Neural progenitor cell (in vitro differentiated cells): ENCODE data around the gene RAVER2. TPM values are rescaled to one million over a fixed set of nuclear protein-coding genes. Genes with fewer than 3 reads are reported as not detected.
"Not testable (repeated sequence)": the region's sequence is repeated elsewhere in the genome, so short reads cannot be mapped to it uniquely, and the experiment has no call there.

ENCODE experiments used
- DNase-seq: peaks from one replicate; pipeline ENCODE4 v3.0.0-alpha.2; 2016; ENCODE audit warnings: low spot score
- H2AFZ ChIP-seq: fragments of 200-600 bp; sonication (generic); replicated peaks from 2 replicates; pipeline ENCODE4 v1.6.1; 2016; ENCODE audit warnings: antibody characterized with exemption
- H3F3A ChIP-seq: fragments of 200-600 bp; sonication (generic); 2 replicates; pipeline ENCODE4 v1.6.1; 2016; ENCODE audit warnings: antibody characterized with exemption, low read depth
- H3K27ac ChIP-seq: fragments of 200-600 bp; sonication (generic); 2 replicates; pipeline ENCODE4 v1.5.1; 2016; ENCODE audit warnings: mild to moderate bottlenecking
- H3K27me3 ChIP-seq: fragments of 200-600 bp; sonication (generic); 2 replicates; pipeline ENCODE4 v1.6.1; 2016; ENCODE audit warnings: mild to moderate bottlenecking, moderate library complexity
- H3K36me3 ChIP-seq: fragments of 200-600 bp; sonication (generic); 2 replicates; pipeline ENCODE4 v1.5.1; 2016
- H3K4me1 ChIP-seq: fragments of 200-600 bp; sonication (generic); 2 replicates; pipeline ENCODE4 v1.6.1; 2016; ENCODE audit warnings: mixed run types
- H3K4me2 ChIP-seq: fragments of 200-600 bp; sonication (generic); 2 replicates; pipeline ENCODE4 v1.6.1; 2016
- H3K4me3 ChIP-seq: fragments of 200-600 bp; sonication (generic); 2 replicates; pipeline ENCODE4 v1.5.1; 2016
- H3K79me2 ChIP-seq: fragments of 200-600 bp; sonication (generic); 2 replicates; pipeline ENCODE4 v1.6.1; 2016; ENCODE audit warnings: low read depth
- H3K9ac ChIP-seq: fragments of 200-600 bp; sonication (generic); 2 replicates; pipeline ENCODE4 v1.6.1; 2016
- H3K9me3 ChIP-seq: fragments of 200-600 bp; sonication (generic); 2 replicates; pipeline ENCODE4 v1.5.1; 2016; ENCODE audit warnings: low read depth
- H4K20me1 ChIP-seq: fragments of 200-600 bp; sonication (generic); 2 replicates; pipeline ENCODE4 v1.6.1; 2016; ENCODE audit warnings: low read depth
- H3K27ac Mint-ChIP-seq: 3 replicates; pipeline ENCODE4 v1.8.0; 2021; ENCODE audit warnings: mixed read lengths
- H3K27me3 Mint-ChIP-seq: 2 replicates; pipeline ENCODE4 v1.8.0; 2022; ENCODE audit warnings: low read depth, mild to moderate bottlenecking, inconsistent platforms, moderate library complexity, mixed read lengths; ENCODE audit not compliant: insufficient read depth
- H3K36me3 Mint-ChIP-seq: 3 replicates; pipeline ENCODE4 v1.8.0; 2021; ENCODE audit warnings: mixed read lengths
- H3K4me1 Mint-ChIP-seq: 3 replicates; pipeline ENCODE4 v1.8.0; 2021; ENCODE audit warnings: mixed read lengths
- H3K4me3 Mint-ChIP-seq: 3 replicates; pipeline ENCODE4 v1.8.0; 2021; ENCODE audit warnings: mild to moderate bottlenecking, moderate library complexity, mixed read lengths
- H3K9me3 Mint-ChIP-seq: 3 replicates; pipeline ENCODE4 v1.8.0; 2020; ENCODE audit warnings: mixed read lengths
- EZH2 ChIP-seq: fragments of 200-600 bp; sonication (generic); IDR thresholded peaks from 2 replicates; pipeline ENCODE4 v1.6.1; 2017; ENCODE audit warnings: antibody characterized with exemption, mild to moderate bottlenecking, moderate library complexity
- EZH2phosphoT487 ChIP-seq: fragments of 200-600 bp; sonication (generic); IDR thresholded peaks from 2 replicates; pipeline ENCODE4 v1.6.1; 2017; ENCODE audit warnings: antibody characterized with exemption
- total RNA-seq: library from RNA; depleted of rRNA; stranded (reverse); fragments of >200 nt; gene quantifications from 2 replicates; pipeline ENCODE4 v1.2.3, GENCODE V29; 2015; ENCODE audit warnings: low replicate concordance
- TF ChIP-seq, protein P1 (sequence below): fragments of 200-600 bp; sonication (generic); IDR thresholded peaks from 2 replicates; pipeline ENCODE4 v1.5.1; 2017; ENCODE audit warnings: antibody characterized with exemption, mild to moderate bottlenecking

RAVER2 gene
- total RNA-seq, 1 donor from 2014 or later = 37.2 TPM

DNA sequence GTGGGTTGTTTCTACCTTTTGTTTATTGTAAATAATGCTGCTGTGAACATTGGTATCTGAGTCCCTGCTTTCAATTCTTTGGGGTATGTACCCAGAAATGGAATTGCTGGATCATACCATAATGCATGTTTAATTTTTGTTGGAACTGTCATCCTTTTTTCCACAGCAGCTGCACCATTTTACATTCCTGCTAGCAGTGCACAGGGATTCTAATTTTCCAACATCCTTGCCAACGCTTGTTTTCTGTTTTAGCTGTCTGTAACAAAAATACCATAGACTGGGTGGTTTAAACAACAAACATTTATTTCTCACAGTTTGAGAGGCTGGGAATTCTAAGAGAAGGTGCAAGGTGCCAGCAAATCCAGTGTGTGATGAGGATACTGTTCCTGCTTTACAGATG lies 65.1 kb downstream of the RAVER2 start:
- H4K20me1 ChIP-seq = no peaks in the 10 kb centered on the region
- H3K9ac ChIP-seq = no peak overlapping the region
- no peaks in the 10 kb centered on the region for H3K9me3 Mint-ChIP-seq
- H3K4me1 ChIP-seq = no peaks in the 10 kb centered on the region
- DNase-seq = no peak
- no peak overlapping the region for H3K27ac Mint-ChIP-seq
- H3F3A ChIP-seq = no peaks in the 10 kb centered on the region
- no peak overlapping the region for H2AFZ ChIP-seq
- no peaks in the 10 kb centered on the region for H3K36me3 ChIP-seq
- H3K27ac ChIP-seq = no peak overlapping the region
- no peaks in the 10 kb centered on the region for H3K79me2 ChIP-seq
- no peak for TF ChIP-seq EZH2phosphoT487
- TF ChIP-seq, protein P1, sequence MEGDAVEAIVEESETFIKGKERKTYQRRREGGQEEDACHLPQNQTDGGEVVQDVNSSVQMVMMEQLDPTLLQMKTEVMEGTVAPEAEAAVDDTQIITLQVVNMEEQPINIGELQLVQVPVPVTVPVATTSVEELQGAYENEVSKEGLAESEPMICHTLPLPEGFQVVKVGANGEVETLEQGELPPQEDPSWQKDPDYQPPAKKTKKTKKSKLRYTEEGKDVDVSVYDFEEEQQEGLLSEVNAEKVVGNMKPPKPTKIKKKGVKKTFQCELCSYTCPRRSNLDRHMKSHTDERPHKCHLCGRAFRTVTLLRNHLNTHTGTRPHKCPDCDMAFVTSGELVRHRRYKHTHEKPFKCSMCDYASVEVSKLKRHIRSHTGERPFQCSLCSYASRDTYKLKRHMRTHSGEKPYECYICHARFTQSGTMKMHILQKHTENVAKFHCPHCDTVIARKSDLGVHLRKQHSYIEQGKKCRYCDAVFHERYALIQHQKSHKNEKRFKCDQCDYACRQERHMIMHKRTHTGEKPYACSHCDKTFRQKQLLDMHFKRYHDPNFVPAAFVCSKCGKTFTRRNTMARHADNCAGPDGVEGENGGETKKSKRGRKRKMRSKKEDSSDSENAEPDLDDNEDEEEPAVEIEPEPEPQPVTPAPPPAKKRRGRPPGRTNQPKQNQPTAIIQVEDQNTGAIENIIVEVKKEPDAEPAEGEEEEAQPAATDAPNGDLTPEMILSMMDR = no peak
- TF ChIP-seq EZH2 = no peak
- no peaks in the 10 kb centered on the region for H3K4me1 Mint-ChIP-seq
- no peak overlapping the region for H3K4me3 ChIP-seq
- no peak overlapping the region for H3K4me3 Mint-ChIP-seq
- no peaks in the 10 kb centered on the region for H3K27me3 ChIP-seq
- no peaks in the 10 kb centered on the region for H3K9me3 ChIP-seq
- peaks cover 12% of the 10 kb centered on the region for H3K36me3 Mint-ChIP-seq
- H3K4me2 ChIP-seq = no peak overlapping the region
- no peaks in the 10 kb centered on the region for H3K27me3 Mint-ChIP-seq

DNA sequence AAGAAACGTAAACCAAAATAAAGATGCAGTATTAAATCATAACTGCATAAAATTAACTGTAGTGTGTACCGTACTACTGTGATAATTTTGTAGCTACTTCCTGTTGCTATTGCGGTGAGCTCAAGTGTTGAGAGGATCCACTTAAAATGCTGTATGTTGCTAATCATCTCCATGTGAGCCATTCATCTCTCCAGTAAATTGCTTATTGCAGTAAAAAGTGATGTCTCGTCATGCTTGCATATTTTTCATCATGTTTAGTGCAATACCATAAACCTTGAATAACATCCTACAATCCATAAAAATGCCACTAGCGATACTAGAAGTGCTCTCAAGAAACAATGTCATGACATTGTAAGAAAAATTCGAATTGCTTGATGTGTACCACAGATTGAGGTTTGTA lies 66.3 kb downstream of the RAVER2 start:
- TF ChIP-seq EZH2 (no peak), EZH2phosphoT487 (no peak)
- TF ChIP-seq, protein P1 = no peak
- no peaks in the 10 kb centered on the region for H3K27me3 Mint-ChIP-seq
- DNase-seq = no peak
- peaks cover 15% of the 10 kb centered on the region for H3K36me3 Mint-ChIP-seq
- Histone ChIP-seq H3F3A (no peaks in the 10 kb centered on the region), H3K4me3 (no peak overlapping the region), H3K9ac (no peak overlapping the region), H3K27ac (no peak overlapping the region), H3K4me2 (no peak overlapping the region), H3K36me3 (no peaks in the 10 kb centered on the region), H3K4me1 (no peaks in the 10 kb centered on the region), H3K79me2 (no peaks in the 10 kb centered on the region), H3K9me3 (no peaks in the 10 kb centered on the region), H4K20me1 (no peaks in the 10 kb centered on the region), H3K27me3 (no peaks in the 10 kb centered on the region), H2AFZ (no peak overlapping the region)
- no peaks in the 10 kb centered on the region for H3K9me3 Mint-ChIP-seq
- H3K4me1 Mint-ChIP-seq = no peaks in the 10 kb centered on the region
- H3K27ac Mint-ChIP-seq = no peak overlapping the region
- H3K4me3 Mint-ChIP-seq = no peak overlapping the region

DNA sequence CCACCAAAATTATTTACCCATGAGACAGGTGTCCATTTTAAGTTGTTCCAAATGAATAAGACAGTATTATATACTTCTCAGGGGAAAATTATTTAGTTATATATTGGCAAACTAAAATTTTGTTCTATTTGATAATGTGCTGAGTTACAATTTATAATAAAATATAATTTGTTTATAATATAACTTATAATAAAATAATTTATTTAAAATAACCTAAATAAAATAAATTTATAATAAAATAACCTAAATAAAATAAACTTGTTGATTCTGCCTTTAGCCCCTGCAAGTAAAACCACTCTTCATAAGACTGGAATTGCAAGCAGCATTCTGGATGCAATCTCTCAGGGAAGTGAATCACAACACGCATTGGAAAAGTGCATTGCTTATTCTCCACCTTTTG lies 69.6 kb downstream of the RAVER2 start:
- no peak for TF ChIP-seq EZH2phosphoT487
- no peak for TF ChIP-seq EZH2
- TF ChIP-seq, protein P1 = no peak
- no peaks in the 10 kb centered on the region for H3K27me3 Mint-ChIP-seq

DNA sequence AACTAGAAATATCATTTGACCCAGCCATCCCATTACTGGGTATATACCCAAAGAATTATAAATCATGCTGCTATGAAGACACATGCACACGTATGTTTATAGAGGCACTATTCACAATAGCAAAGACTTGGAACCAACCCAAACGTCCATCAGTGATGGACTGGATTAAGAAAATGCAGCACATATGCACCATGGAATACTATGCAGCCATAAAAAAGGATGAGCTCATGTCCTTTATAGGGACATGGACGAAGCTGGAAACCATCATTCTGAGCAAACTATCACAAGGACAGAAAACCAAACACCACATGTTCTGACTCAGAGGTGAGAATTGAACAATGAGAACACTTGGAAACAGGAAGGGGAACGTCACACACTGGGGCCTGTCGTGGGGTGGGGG lies 72.5 kb downstream of the RAVER2 start:
- not testable (repeated sequence) for H3K4me1 ChIP-seq, H3F3A ChIP-seq, H3K79me2 ChIP-seq, DNase-seq, H3K9ac ChIP-seq, H3K27ac Mint-ChIP-seq, H3K4me3 ChIP-seq, H3K4me1 Mint-ChIP-seq, H3K27ac ChIP-seq, H3K9me3 ChIP-seq, H3K27me3 ChIP-seq, H3K36me3 ChIP-seq, H2AFZ ChIP-seq, H3K27me3 Mint-ChIP-seq, H4K20me1 ChIP-seq, H3K9me3 Mint-ChIP-seq, H3K4me2 ChIP-seq, H3K4me3 Mint-ChIP-seq
- H3K36me3 Mint-ChIP-seq = peaks cover 21% of the 10 kb centered on the region

More for the DNA sequence above, 69.6 kb downstream of the RAVER2 start:
- H3K4me1 ChIP-seq = no peaks in the 10 kb centered on the region
- peaks cover 5% of the 10 kb centered on the region for H3F3A ChIP-seq
- H3K79me2 ChIP-seq = no peaks in the 10 kb centered on the region
- H3K9me3 Mint-ChIP-seq = peaks cover 3% of the 10 kb centered on the region
- no peak overlapping the region for H3K27ac ChIP-seq
- no peaks in the 10 kb centered on the region for H3K4me1 Mint-ChIP-seq
- H3K36me3 Mint-ChIP-seq = peaks cover 20% of the 10 kb centered on the region
- no peak overlapping the region for H3K4me3 Mint-ChIP-seq
- no peak for DNase-seq
- no peak overlapping the region for H2AFZ ChIP-seq
- H4K20me1 ChIP-seq = no peaks in the 10 kb centered on the region
- H3K36me3 ChIP-seq = no peaks in the 10 kb centered on the region
- H3K4me2 ChIP-seq = no peak overlapping the region
- no peak overlapping the region for H3K4me3 ChIP-seq
- H3K9me3 ChIP-seq = no peaks in the 10 kb centered on the region
- H3K27ac Mint-ChIP-seq = no peak overlapping the region
- H3K27me3 ChIP-seq = no peaks in the 10 kb centered on the region
- H3K9ac ChIP-seq = no peak overlapping the region

DNA sequence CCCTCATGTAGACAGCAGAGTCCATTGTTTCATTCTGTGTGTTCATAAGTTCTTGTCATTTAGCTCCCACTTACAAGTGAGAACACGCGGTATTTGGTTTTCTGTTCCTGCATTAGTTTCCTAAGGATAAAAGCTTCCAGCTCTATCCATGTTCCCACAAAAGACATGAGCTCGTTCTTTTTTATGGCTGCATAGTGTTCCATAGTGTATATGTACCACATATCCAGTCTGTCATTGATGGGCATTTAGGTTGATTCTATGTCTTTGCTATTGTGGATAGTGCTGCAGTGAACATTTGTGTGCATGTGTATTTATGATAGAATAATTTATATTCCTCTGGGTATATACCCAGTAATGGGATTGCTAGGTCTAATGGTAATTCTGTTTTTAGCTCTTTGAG lies 75.7 kb downstream of the RAVER2 start:
- H3K27ac Mint-ChIP-seq, H4K20me1 ChIP-seq, H3K79me2 ChIP-seq, H3F3A ChIP-seq, H3K27me3 ChIP-seq, H2AFZ ChIP-seq, H3K4me1 ChIP-seq, H3K9me3 ChIP-seq, H3K4me3 ChIP-seq, H3K9ac ChIP-seq, H3K27me3 Mint-ChIP-seq, H3K27ac ChIP-seq, H3K4me3 Mint-ChIP-seq, H3K4me1 Mint-ChIP-seq, H3K9me3 Mint-ChIP-seq, H3K36me3 ChIP-seq, H3K4me2 ChIP-seq, DNase-seq: not testable (repeated sequence)
- H3K36me3 Mint-ChIP-seq = peaks cover 20% of the 10 kb centered on the region
